Midbrain (tissue), 1 donor: ENCODE results near the gene AATK.

Experiments
- DNase-seq: peaks from one replicate; lab custom pipeline; 2025; lab: John Stamatoyannopoulos, UW

Gene AATK

DNA sequence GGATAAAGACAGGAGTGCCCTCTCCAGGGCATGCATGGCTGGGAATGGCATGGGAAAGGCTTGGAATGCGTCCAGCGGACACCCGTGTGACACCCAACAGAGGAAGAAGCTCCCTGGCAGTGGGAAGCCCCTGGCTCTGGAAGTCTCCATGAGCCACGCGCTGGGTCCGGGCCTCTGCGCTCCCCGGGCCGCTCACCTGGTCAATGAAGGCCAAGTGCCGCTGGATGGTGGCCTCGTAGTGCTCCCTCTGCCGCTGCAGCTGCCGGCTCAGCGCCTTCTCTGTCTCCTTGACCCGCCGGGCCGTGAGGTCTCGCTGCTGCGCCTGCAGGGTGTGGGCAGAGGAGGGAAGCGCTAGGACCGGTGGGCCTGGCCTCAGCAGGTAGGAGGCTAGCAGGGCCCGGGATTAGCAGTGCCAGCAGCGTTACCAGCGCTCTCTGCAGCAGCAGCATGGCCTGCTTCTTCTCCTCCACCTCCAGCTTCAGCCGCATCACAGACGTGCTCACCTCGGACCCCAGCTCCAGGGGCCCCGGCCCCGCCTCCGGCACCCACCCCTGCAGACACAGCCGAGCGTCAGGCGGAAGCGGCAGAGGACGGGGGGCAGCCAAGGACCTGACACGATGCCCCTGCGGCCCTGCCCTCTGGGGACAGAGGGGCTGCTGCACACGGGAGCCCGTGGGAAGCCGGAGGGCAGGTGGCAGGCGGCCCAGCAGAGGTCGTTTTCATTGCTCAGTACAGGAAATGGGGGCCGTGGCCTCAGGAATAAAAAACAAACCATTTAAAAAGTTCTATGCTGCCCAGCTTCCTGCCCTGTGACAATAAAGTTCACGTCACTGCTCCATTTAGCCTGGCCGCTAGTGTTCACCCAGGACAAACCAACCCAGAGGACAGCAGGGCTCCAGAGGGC is 30.7 kb upstream of the AATK start:
- DNase-seq = no peak

DNA sequence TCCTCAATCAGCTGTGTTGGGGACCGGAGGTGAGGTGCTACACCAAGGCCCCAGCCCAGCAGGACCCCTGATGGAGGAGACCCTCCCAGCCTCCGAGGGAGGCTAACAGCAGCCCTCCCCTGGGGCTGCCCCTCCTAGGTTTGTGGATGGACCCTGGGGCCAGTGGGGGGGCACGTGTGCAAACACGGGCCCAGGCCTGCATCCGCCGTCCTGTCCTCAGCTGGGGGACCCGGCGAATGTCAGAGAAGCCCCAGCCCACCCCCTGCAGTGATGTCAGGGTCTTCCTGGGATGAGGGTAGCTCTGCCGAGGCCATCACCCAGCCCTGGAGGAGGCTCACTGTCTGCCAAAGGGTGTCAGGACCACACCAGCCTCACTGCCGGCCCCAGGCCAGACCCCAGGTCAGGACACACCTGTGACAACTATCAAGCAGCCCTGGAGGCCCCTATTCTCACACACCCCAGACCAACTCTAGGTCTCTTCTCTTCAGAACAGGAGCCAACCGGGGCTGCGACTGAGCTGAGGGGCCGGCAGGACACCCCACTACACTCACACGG is 30.0 kb upstream of the AATK start:
- no peak for DNase-seq

DNA sequence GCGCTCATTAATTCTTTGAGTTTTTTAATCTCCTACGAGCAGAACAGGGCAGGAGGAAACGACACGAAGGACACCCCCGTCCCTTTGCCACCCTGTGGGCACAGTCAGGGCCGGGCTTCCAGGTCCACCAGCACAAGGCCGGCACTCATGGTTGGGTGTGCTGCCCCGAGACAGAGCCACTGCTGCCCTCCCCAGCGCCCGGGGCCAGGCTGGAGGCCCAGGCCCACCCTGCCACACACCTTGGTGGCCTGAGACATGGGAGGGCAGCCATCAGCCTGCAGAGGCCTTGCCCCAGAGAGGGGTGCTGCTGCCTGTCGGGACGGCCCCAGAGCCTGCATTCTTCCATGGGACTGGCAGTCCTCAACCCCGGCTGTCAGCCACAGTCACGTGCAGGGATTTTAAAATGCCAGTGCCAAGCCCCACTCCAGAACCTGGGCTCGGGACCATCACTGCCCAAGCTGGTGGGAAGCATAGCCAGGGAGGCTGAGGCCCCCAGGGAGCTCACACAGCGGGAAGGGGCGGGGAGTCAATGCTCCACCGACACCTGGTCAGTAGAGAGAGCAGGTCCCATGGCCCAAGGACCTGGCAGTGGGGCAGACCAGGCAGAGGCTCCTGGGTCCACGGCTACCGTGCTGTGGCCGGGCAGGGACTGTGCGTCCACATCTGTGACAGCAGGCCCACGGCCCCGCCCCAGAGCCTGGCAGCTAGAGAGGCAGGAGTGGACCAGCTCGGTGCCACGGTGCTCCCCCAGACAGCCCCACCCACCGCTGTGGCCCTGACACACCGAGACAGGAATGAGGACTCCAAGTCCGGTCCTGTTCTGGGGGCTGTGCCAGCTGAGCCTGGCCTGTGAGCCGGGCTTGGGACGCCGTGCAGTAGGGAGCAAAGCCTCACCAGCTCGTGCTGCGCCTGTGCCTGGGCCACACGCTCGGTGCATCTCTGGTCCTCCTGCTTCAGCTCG is 29.2 kb upstream of the AATK start:
- DNase-seq = no peak

DNA sequence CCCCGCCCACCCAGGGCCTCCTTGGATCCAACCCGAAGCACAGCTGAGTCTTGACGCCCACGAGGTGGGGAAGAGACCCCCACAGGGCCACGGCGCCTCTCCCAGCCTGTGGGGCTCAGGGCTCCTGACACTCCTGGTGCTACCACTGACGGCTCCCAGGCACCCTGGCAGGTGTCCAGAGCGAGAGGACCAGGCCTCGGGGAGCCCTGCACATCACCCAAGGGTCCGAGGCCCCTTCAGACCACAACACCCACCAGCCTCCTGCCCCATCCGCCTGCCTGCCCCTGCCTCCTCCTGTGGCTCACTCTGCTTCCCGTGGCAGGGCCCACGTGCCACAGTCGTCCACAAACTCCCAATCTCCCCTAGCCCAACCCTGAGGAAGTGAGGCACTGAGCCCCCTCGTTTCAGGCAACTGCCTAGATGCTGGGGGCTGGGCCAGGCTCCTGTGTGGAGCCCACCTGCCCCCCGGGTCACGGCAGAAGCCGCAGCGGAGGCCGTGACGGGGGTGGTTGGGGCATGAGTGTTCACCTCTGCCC is 28.3 kb upstream of the AATK start:
- no peak for DNase-seq

DNA sequence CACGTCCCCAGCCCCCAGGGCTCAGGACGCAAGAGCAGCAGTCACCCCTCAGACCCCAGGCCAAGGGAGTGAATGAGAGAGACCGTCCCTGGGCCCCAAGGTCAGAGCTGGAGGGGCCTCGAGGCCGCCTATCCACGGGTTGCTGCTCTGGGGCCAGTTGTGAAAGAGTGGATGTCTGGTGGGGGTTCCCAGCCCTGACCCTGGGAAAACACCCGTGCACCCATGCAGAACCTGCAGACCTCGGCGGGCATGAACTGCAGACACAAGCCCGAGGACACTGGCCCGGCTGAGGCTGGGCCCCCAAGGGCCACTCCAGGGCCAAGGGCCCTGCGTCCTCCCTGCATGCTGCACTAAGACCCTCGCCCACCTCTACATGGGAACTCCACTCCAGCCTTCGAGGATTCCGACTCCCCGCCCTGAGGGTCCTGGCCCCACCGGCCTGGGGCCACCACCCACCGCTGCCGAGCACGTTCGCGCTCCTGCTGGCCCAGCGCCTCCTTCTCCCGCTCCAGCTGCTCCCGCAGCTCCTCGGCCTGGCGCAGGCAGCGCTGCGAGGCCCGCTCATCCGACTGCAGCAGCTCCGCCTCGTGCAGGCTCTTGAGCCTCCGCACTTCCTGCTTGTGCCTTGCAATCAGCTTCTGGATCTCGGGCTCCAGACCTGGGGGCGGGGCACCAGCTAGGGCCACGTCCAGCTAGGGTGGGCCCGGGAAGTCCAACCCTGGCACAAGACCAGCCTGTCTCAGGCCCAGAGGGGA is 27.6 kb upstream of the AATK start:
- no peak for DNase-seq

DNA sequence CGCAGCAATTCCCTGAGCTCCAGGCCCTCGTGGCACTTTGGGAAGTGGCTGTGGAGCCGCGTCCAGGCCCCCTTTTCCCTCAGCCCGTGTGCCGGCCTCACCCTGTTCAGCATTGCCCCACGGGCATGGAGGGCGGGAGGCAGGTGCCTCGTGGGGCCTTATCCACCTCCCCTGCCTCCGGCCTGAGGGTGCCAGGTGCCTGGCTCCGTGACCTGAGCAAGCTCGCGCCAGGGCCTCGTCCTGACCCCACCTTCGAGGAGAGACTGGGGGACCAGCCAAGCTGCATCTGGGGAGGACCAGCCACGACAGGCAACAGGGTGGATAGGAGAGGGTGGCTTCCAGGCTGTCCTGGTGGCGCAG is 27.0 kb upstream of the AATK start:
- DNase-seq = no peak

DNA sequence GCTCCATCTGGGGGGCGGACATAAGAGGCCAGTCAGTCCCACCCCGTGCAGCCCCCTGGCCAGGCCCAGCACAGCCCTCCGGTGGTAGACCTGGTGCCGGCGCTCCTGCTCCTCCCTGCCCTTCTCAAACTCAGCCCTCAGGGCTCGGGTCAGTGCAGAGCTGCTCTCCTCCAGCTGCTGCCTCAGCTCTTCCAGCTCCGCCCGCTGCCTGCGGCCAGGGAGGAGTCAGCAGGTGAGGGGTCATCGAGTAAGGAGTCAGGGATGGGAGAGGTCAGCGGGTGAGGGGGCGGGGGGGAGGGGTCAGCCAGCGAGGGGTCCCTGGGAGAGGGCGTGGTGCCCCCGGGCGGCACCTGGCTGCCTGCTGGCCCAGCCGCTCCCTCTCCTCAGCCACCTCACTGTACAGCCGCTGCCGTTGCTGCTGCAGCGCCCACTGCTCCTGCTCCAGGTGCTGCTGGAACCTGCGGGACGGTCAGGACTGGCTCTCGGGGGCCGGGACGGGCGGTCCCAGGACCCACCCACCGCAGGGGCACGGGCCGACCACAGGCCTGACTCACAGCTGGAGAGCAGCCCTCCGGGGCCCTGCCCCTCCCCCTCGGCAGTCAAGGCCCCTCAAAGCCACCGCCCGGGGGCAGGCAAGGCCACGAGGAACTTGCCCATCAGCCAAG is 26.5 kb upstream of the AATK start:
- no peak for DNase-seq

DNA sequence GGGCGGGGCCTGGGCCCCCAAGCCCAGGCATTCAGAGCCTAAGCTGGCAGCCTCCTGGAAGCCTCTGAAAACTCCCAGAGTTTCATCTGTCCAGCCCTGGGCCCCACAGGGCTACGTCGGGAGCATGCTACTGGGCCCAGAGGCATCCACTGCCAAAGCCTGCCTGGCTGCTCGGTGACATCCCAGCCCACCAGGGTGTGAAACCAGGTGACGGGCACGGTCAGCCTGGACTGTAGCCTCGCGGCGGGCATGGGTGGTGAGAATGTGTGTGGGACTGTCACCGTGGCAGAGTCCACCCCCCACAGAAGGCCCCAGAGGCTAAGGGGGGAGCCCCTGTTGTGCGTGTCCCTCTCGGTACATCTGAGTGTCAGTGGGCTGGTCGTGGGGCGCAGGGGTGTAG is 25.6 kb upstream of the AATK start:
- DNase-seq = no peak

DNA sequence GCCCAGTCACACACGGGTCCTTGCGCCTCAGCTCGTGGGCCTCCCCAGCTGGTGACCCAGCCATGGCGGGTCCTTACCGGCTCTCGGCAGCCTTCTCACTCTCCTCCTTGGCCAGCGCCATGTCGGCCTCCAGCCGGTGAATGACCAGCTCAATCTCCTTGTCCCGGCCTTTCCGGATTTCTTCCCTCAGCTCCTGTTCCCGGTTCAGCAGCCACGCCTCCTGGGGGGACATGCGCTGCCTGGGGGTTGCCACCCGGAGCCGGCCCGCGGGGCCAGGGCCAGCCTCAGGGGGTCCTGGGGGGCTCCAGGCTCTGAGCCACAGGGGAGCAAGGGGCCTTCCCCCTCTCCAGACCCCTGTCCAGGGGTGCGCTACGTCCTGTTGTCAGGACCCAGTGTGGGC is 25.1 kb upstream of the AATK start:
- no peak for DNase-seq

DNA sequence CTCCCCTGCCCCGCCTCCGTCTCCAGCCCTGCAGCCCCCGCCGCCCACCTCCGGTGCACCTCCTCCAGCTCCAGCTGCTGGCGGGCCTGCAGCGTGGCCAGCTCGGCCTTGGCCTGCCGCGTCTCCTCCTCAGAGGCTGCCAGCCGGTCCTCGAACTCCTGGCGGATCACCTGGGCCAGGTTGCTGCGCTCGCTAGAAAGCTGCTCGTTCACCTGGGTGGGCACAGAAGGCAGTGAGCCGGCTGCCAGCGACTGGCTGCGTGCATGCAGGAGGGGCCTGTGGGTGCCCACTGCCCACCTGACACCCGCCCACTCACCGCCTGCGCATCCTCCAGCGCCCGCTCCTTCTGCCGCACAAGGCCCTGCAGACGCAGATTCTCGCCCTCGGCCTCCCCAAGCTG is 24.6 kb upstream of the AATK start:
- no peak for DNase-seq

DNA sequence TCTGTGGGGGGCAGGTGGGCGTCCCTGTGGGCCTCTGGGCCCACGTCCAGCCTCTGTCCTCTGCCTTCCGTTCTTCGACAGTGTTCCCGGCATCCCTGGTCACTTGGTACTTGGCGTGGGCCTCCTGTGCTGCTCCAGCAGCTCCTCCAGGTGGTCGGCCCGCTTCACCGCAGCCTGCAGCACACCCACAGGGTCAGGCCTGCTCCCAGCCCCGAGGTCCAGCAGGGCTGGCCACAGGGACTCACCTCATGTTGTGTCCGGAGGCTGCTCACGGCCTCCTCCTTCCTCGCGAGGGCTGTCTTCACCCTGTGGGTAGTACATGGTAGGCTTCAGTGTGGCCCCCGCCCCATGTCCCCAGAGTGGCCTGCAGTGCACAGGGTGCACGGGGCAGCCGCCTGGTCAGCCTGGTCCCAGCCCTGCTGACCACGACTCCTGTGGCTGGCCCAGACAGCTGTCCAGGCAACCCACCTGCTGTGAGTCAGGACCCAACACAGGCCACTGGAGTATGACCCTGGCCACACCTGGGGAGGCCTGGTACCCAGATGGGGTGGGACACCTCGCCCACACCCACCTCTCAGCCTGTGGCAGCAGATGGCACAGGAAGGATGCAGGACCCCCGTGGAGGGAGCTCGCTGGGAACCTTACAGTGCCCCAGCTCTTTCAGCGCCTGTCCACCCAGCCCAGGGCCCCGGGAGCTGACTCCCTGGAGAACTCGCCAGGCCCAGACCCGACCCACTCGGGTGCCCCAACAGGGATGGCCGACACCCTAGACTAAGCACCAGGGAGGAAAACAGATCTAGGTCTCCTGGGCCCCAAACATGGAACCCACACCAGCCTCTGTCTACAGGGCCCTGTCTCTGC is 23.9 kb upstream of the AATK start:
- DNase-seq = peak; percentile 6

DNA sequence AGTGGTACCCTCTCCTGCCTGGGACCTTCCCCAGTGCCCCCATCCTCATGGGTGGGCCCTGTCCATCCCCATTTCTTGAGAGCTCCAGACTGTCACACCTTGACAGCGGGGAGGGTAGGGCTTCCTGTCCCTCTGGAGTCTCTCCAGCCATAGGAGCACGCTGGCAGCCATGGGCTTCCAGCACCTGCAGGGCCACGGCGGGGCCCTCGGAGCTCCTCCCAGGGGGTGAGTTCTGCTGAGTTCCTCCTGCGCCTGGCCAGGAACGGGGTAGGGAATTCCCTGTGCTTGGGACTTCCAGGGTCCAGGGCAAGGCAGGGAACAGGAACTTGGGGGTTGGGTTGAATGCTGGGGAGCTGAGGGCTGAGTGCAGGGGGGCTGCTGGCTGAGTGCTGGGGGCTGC is 23.0 kb upstream of the AATK start:
- DNase-seq = no peak

DNA sequence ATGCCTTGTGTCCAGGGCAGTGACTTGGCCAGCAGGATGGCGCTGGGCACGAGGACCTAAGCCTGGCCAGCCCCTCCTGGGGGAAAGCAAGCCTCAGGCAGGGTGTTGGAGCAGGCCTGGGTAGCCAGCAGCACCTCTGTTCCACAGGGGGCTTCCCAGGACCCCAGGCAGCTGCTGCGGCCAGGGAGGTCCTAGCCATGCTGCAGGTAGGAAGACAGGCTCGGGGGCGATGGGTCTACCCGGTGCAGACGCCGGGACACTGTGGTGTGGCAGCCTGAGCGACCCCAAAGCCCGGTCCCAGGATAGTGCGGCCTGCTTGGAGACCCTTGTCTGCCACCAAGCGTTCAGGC is 22.4 kb upstream of the AATK start:
- no peak for DNase-seq

DNA sequence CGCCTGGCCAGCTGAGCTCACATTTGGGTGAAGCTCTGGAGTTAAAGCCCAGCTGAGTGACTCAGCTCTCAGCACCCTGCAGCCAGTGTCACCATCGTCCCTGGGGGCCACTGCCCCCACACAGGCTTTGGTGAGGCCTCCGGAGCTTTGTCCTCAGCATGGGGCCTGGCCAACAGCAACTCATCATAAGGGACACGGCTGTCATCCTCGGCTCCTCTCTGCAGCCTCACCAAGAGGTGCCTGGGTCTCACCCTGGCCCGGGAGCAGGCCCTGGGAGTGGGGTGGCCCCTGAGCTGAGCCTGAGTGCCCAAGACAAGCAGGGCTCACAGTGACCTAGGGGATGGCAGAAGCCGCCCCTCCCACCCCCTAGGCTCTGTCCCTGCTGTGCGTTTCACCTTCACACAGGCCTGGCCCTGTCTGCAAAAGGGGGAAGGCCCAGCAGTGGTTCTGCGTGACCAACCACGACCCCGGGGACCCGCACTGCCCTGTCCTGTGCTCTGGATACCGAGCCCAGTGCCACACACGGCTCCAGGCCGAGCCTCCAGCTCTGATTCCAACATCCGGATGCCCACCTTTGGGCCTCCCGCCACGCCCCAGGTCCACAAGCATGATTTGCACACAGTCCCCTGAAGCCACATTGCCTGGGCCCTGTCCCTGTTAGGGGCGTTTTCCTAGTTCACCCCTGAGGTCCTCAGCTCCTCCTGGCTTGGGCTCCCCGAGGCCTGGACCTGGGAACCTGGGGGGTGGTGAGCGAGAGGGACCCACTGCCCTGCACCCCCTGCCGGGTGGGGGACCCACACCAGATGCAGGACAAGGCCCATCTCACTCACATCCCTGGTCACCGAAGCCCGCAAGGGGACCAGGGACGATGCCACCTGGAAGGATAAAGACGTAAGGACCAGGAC is 21.8 kb upstream of the AATK start:
- DNase-seq = no peak

DNA sequence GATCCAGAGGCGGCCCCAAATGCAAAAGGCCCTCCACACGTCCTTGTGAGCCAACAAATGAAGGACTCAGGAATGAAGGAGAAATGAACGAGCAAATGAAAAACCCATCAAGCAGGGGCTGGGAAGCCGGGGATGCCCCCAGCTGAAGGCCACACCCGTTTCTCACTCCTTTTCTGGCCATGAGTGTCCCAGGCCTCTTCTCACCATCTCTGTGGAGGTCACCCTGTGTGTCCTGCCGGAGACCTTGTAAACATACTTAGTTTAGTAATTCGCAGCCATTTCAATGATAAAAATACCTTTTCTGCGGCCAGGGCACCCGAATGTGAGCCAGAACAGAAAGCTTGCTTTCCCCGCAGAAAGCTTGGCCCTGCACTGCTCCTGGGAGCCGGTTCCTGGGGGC is 21.1 kb upstream of the AATK start:
- no peak for DNase-seq

DNA sequence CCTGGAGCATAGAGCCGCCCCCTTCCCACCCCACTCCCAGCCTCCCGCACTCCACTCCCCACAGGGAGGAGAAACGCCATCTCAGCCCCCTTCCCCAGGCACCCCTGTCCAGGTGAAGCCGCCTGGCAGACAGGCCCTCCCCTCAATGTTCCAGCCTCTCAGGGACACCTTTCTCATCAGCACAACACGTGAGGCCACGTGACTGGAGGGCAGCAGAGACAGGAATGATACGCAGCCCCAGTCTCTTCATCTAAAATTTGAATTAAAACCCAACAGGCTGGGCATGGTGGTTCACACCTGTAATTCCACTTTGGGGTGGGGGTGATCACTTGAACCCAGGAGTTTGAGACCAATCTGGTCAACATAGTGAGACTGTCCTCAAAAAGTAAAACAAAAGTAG is 20.2 kb upstream of the AATK start:
- DNase-seq = no peak

DNA sequence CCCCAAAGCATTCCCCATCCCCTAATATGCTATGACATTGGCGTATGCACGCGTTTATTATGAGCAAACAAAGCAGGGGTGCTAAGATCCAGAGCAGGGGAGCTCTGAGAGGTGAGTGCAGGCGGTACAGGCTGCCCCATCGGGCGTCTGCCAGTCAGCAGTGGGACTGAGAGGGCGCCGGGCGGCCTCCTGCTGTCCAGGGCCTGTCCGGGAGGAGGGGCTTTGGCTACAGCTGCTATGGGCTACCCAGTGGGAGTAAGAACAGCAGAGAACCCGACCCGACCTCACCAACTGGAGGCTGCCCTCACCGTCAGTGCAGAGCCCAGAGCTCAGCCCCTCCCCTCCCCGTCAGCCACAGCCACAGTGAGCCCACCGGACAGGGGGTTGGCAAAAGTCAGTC is 18.5 kb upstream of the AATK start:
- no peak for DNase-seq

DNA sequence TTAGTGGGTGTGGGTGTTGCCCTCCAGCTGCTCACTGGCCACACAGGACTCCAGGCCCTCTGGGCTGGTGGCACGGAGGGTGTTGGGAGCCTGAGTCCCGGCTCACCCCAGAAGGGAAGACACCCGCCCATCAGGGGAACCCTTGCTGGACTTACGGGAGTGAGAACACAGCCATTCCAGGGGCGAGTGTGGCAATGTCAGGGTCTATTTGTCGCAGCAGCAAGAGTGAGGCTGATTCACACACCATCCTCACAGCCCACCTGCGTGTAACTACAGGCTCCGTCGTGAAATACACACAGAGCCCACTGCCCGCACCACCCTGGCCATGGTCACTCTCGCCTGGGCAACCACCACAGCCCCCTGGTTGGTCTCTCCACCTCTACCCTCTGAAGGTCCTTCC is 17.8 kb upstream of the AATK start:
- DNase-seq = no peak

DNA sequence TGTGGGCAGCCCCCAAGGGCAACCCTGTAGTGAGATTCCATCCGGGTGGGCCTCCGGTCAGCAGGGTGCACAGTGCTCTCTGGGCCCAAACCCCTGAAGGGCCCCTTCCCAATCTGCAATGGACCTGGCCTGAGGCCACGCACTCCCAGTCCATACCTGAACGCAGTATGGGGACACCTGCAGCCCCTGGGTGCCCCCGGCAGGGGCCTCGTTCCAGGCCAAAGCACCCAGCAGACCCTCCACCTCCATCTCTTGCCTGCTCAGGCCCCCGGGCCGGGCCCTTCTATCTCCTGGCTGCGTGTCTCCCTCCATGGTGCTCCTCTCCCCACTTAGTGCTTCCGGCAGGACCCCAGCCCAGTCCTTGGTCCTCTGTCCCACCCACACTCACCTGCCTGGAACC is 17.3 kb upstream of the AATK start:
- no peak for DNase-seq
